ENCODE results near the gene GJA10.

The GJA10 gene

GRCh38 chr6:89917216-89917615, 22.9 kb downstream of the GJA10 start:
- H2AFZ ChIP-seq (ENCODE audit: low read depth, low read length), result no peak overlapping the region
- peaks cover 1% of the 10 kb centered on the region for H3K4me1 ChIP-seq (ENCODE audit: control insufficient read depth, insufficient read depth, low read depth, low read length)
- no peak overlapping the region for H3K27ac ChIP-seq (ENCODE audit: low read length, poor library complexity, severe bottlenecking)
- no peak overlapping the region for H2BK12ac ChIP-seq (ENCODE audit: low read length in 2 of 2)
- no peak overlapping the region for H3K14ac ChIP-seq (ENCODE audit: low read length in 2 of 2)
- H3K4ac ChIP-seq (ENCODE audit: low read depth in 1 of 2, low read length in 2 of 2), result no peak overlapping the region
- H4K91ac ChIP-seq (ENCODE audit: low read length), result no peak overlapping the region
- no peak overlapping the region for H3K18ac ChIP-seq (ENCODE audit: low read depth in 1 of 2, low read length in 2 of 2)
- 84% methylated on average over 4 of the region's 4 CpGs for WGBS
- H3K4me3 ChIP-seq (ENCODE audit: insufficient read depth in 1 of 2, low read depth in 1 of 2, low read length in 2 of 2), result no peak overlapping the region
- DNase-seq, result no peak
- no peak overlapping the region for H3K4me2 ChIP-seq (ENCODE audit: low read length, poor library complexity, severe bottlenecking)
- no peak overlapping the region for H2BK120ac ChIP-seq (ENCODE audit: low read depth, low read length)
- H2BK15ac ChIP-seq (ENCODE audit: low read depth, poor library complexity, severe bottlenecking), result no peak overlapping the region
- H3K27me3 ChIP-seq (ENCODE audit: control insufficient read depth in 1 of 2, insufficient read depth in 1 of 2, low read length in 2 of 2), result peaks cover 0 to 3% of the 10 kb centered on the region in 2 experiments
- H2AK5ac ChIP-seq (ENCODE audit: low read length, severe bottlenecking), result no peak overlapping the region
- no peak overlapping the region for H3K9ac ChIP-seq (ENCODE audit: low read length)
- H3K23ac ChIP-seq (ENCODE audit: low read length in 2 of 2), result no peak overlapping the region
- H3K79me1 ChIP-seq (replicated peaks; ENCODE audit: low read length, poor library complexity, severe bottlenecking), result no peaks in the 10 kb centered on the region
- peaks cover 17% of the 10 kb centered on the region for H3K9me3 ChIP-seq (ENCODE audit: control insufficient read depth, low read length)
- no peaks in the 10 kb centered on the region for H3K36me3 ChIP-seq (ENCODE audit: control insufficient read depth in 1 of 2, insufficient read depth in 2 of 2, low read depth in 1 of 2, low read length in 2 of 2)
- H4K8ac ChIP-seq (ENCODE audit: low read length), result no peak overlapping the region
- H2BK5ac ChIP-seq (ENCODE audit: low read depth, low read length, poor library complexity, severe bottlenecking), result no peak overlapping the region

- Histone ChIP-seq H2AFZ (ENCODE audit: low read depth, low read length) (no peak overlapping the region), H4K91ac (ENCODE audit: low read length) (no peak overlapping the region), H3K9ac (ENCODE audit: low read length) (no peak overlapping the region), H3K36me3 (ENCODE audit: control insufficient read depth in 1 of 2, insufficient read depth in 2 of 2, low read depth in 1 of 2, low read length in 2 of 2) (no peaks in the 10 kb centered on the region), H3K4me2 (ENCODE audit: low read length, poor library complexity, severe bottlenecking) (no peak overlapping the region), H3K4me1 (ENCODE audit: control insufficient read depth, insufficient read depth, low read depth, low read length) (peaks cover 1% of the 10 kb centered on the region), H3K23ac (ENCODE audit: low read length in 2 of 2) (no peak overlapping the region), H2BK12ac (ENCODE audit: low read length in 2 of 2) (no peak overlapping the region), H2BK15ac (ENCODE audit: low read depth, poor library complexity, severe bottlenecking) (no peak overlapping the region), H3K9me3 (ENCODE audit: control insufficient read depth, low read length) (peaks cover 17% of the 10 kb centered on the region), H3K27ac (ENCODE audit: low read length, poor library complexity, severe bottlenecking) (no peak overlapping the region), H2BK5ac (ENCODE audit: low read depth, low read length, poor library complexity, severe bottlenecking) (no peak overlapping the region), H3K18ac (ENCODE audit: low read depth in 1 of 2, low read length in 2 of 2) (no peak overlapping the region), H3K27me3 (ENCODE audit: control insufficient read depth in 1 of 2, insufficient read depth in 1 of 2, low read length in 2 of 2) (peaks cover 0 to 3% of the 10 kb centered on the region in 2 experiments), H4K8ac (ENCODE audit: low read length) (no peak overlapping the region), H3K4ac (ENCODE audit: low read depth in 1 of 2, low read length in 2 of 2) (no peak overlapping the region), H3K79me1 (replicated peaks; ENCODE audit: low read length, poor library complexity, severe bottlenecking) (no peaks in the 10 kb centered on the region), H3K4me3 (ENCODE audit: insufficient read depth in 1 of 2, low read depth in 1 of 2, low read length in 2 of 2) (no peak overlapping the region), H2BK120ac (ENCODE audit: low read depth, low read length) (no peak overlapping the region), H2AK5ac (ENCODE audit: low read length, severe bottlenecking) (no peak overlapping the region), H3K14ac (ENCODE audit: low read length in 2 of 2) (no peak overlapping the region)
- DNase-seq, result no peak
- WGBS, result 72% methylated on average over 2 of the region's 3 CpGs
Observed at GRCh38 chr6:89917801-89918366, 23.6 kb downstream of the GJA10 start.

- 88% methylated on average over 6 of the region's 6 CpGs for WGBS
Observed at GRCh38 chr6:89921197-89921596, 26.9 kb downstream of the GJA10 start.

GRCh38 chr6:89921691-89922090, 27.4 kb downstream of the GJA10 start:
- H3K4me2 ChIP-seq (ENCODE audit: low read length, poor library complexity, severe bottlenecking), result no peak overlapping the region
- H2BK15ac ChIP-seq (ENCODE audit: low read depth, poor library complexity, severe bottlenecking), result no peak overlapping the region
- peaks cover 1% of the 10 kb centered on the region for H3K4me1 ChIP-seq (ENCODE audit: control insufficient read depth, insufficient read depth, low read depth, low read length)
- no peak overlapping the region for H2AFZ ChIP-seq (ENCODE audit: low read depth, low read length)
- no peak overlapping the region for H4K91ac ChIP-seq (ENCODE audit: low read length)
- no peak overlapping the region for H3K4ac ChIP-seq (ENCODE audit: low read depth in 1 of 2, low read length in 2 of 2)
- H4K8ac ChIP-seq (ENCODE audit: low read length), result no peak overlapping the region
- no peak overlapping the region for H3K27ac ChIP-seq (ENCODE audit: low read length, poor library complexity, severe bottlenecking)
- WGBS, result 91% methylated on average over 10 of the region's 10 CpGs
- no peak overlapping the region for H3K23ac ChIP-seq (ENCODE audit: low read length in 2 of 2)
- H3K36me3 ChIP-seq (ENCODE audit: control insufficient read depth in 1 of 2, insufficient read depth in 2 of 2, low read depth in 1 of 2, low read length in 2 of 2), result no peaks in the 10 kb centered on the region
- H3K9me3 ChIP-seq (ENCODE audit: control insufficient read depth, low read length), result peaks cover 5% of the 10 kb centered on the region
- H3K9ac ChIP-seq (ENCODE audit: low read length), result no peak overlapping the region
- no peak overlapping the region for H2AK5ac ChIP-seq (ENCODE audit: low read length, severe bottlenecking)
- H3K14ac ChIP-seq (ENCODE audit: low read length in 2 of 2), result no peak overlapping the region
- H3K27me3 ChIP-seq (ENCODE audit: control insufficient read depth in 1 of 2, insufficient read depth in 1 of 2, low read length in 2 of 2), result peaks cover 0 to 3% of the 10 kb centered on the region in 2 experiments
- no peak for DNase-seq
- H2BK120ac ChIP-seq (ENCODE audit: low read depth, low read length), result no peak overlapping the region
- H3K79me1 ChIP-seq (replicated peaks; ENCODE audit: low read length, poor library complexity, severe bottlenecking), result no peaks in the 10 kb centered on the region
- no peak overlapping the region for H3K18ac ChIP-seq (ENCODE audit: low read depth in 1 of 2, low read length in 2 of 2)
- no peak overlapping the region for H2BK12ac ChIP-seq (ENCODE audit: low read length in 2 of 2)
- no peak overlapping the region for H3K4me3 ChIP-seq (ENCODE audit: insufficient read depth in 1 of 2, low read depth in 1 of 2, low read length in 2 of 2)
- no peak overlapping the region for H2BK5ac ChIP-seq (ENCODE audit: low read depth, low read length, poor library complexity, severe bottlenecking)

More at GRCh38 chr6:89921197-89921596, 26.9 kb downstream of the GJA10 start:
- Histone ChIP-seq H2BK5ac (ENCODE audit: low read depth, low read length, poor library complexity, severe bottlenecking) (no peak overlapping the region), H3K36me3 (ENCODE audit: control insufficient read depth in 1 of 2, insufficient read depth in 2 of 2, low read depth in 1 of 2, low read length in 2 of 2) (no peaks in the 10 kb centered on the region), H3K4me3 (ENCODE audit: insufficient read depth in 1 of 2, low read depth in 1 of 2, low read length in 2 of 2) (no peak overlapping the region), H3K27me3 (ENCODE audit: control insufficient read depth in 1 of 2, insufficient read depth in 1 of 2, low read length in 2 of 2) (peaks cover 0 to 3% of the 10 kb centered on the region in 2 experiments), H3K79me1 (replicated peaks; ENCODE audit: low read length, poor library complexity, severe bottlenecking) (no peaks in the 10 kb centered on the region), H2BK15ac (ENCODE audit: low read depth, poor library complexity, severe bottlenecking) (no peak overlapping the region), H3K14ac (ENCODE audit: low read length in 2 of 2) (peak overlapping the region in 1 of 2 experiments; percentile 41), H2AFZ (ENCODE audit: low read depth, low read length) (no peak overlapping the region), H3K23ac (ENCODE audit: low read length in 2 of 2) (no peak overlapping the region), H3K9ac (ENCODE audit: low read length) (no peak overlapping the region), H4K8ac (ENCODE audit: low read length) (no peak overlapping the region), H3K4me2 (ENCODE audit: low read length, poor library complexity, severe bottlenecking) (no peak overlapping the region), H3K18ac (ENCODE audit: low read depth in 1 of 2, low read length in 2 of 2) (no peak overlapping the region), H3K4me1 (ENCODE audit: control insufficient read depth, insufficient read depth, low read depth, low read length) (peaks cover 1% of the 10 kb centered on the region), H3K4ac (ENCODE audit: low read depth in 1 of 2, low read length in 2 of 2) (no peak overlapping the region), H2AK5ac (ENCODE audit: low read length, severe bottlenecking) (no peak overlapping the region), H3K9me3 (ENCODE audit: control insufficient read depth, low read length) (peaks cover 7% of the 10 kb centered on the region), H2BK12ac (ENCODE audit: low read length in 2 of 2) (no peak overlapping the region), H4K91ac (ENCODE audit: low read length) (no peak overlapping the region), H2BK120ac (ENCODE audit: low read depth, low read length) (no peak overlapping the region), H3K27ac (ENCODE audit: low read length, poor library complexity, severe bottlenecking) (no peak overlapping the region)
- no peak for DNase-seq

All from mesenchymal stem cell (in vitro differentiated cells and primary cell).